Loucy (cell line): ENCODE measurements around the gene AMBRA1.

Experiments used
- EZH2phosphoT487 ChIP-seq: fragments of 200-600 bp; IDR thresholded peaks from 2 replicates; pipeline ENCODE4 v1.6.1; 2018; ENCODE audit warnings: antibody characterized with exemption, mild to moderate bottlenecking, moderate library complexity, borderline replicate concordance
- TF ChIP-seq, protein P1 (sequence below): fragments of 200-600 bp; sonication (generic); conservative IDR thresholded peaks from 2 replicates; pipeline ENCODE4 v1.5.1; 2014; ENCODE audit warnings: mild to moderate bottlenecking, antibody characterized with exemption, low read length

DNA sequence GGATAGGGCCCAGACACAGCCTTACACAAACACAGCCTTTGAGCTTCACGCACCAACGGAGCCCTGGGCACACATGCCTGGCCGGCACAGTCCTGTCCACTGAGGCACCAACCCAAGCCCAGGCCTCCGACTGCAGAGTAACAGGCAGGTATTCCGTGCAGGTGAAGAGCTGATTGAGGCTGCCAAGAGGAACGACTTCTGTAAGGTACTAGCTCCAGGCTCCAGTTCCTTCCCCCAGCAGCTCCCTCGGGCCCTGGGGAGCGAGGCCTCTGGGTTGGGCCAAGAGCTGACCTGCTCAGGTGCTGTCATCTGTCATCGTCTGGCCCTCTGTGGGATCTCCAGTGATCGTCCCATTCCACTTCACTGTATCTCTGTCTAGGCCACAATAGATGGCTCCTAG is 215.5 kb downstream of the AMBRA1 start:
- TF ChIP-seq, protein P1, sequence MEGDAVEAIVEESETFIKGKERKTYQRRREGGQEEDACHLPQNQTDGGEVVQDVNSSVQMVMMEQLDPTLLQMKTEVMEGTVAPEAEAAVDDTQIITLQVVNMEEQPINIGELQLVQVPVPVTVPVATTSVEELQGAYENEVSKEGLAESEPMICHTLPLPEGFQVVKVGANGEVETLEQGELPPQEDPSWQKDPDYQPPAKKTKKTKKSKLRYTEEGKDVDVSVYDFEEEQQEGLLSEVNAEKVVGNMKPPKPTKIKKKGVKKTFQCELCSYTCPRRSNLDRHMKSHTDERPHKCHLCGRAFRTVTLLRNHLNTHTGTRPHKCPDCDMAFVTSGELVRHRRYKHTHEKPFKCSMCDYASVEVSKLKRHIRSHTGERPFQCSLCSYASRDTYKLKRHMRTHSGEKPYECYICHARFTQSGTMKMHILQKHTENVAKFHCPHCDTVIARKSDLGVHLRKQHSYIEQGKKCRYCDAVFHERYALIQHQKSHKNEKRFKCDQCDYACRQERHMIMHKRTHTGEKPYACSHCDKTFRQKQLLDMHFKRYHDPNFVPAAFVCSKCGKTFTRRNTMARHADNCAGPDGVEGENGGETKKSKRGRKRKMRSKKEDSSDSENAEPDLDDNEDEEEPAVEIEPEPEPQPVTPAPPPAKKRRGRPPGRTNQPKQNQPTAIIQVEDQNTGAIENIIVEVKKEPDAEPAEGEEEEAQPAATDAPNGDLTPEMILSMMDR = no peak
- TF ChIP-seq EZH2phosphoT487 = no peak
